HEK293 (cell line): ENCODE results near the gene NFIB.
A peak's percentile ranks its signal among the peaks of the same experiment; 100 is the strongest.

ENCODE experiments used
- CTCF ChIA-PET: fragments of 350-600 bp; formaldehyde crosslinking; extraction: SDS; loops from one replicate; lab custom pipeline; 2021; ENCODE audit warnings: antibody characterized with exemption; lab: Yijun Ruan, JAX
- POLR2A ChIA-PET: fragments of 300-600 bp; formaldehyde crosslinking; extraction: SDS; loops from one replicate; lab custom pipeline; 2020; ENCODE audit warnings: antibody characterized with exemption, inconsistent platforms; lab: Yijun Ruan, JAX
- H3K27ac ChIP-seq: fragments of 200-500 bp; sonication (Bioruptor generic); 2 replicates; pipeline ENCODE4 v1.5.1; 2014; ENCODE audit warnings: low read depth, low read length, control low read depth, inconsistent platforms; ENCODE audit errors: extremely low read depth
- H3K36me3 ChIP-seq, 2 experiments: fragments of 200-500 bp in 1 of 2; sonication (Bioruptor generic) in 1 of 2; 1 replicate in 1 of 2; 2 replicates in 1 of 2; pipeline ENCODE4 v1.5.1; 2014 to 2017; ENCODE audit warnings: inconsistent platforms in 2 of 2, low read length in 2 of 2; ENCODE audit not compliant: control insufficient read depth in 2 of 2, insufficient read depth in 1 of 2
- H3K4me1 ChIP-seq: fragments of 200-500 bp; sonication (Bioruptor generic); 2 replicates; pipeline ENCODE4 v1.5.1; 2014; ENCODE audit warnings: mild to moderate bottlenecking, low read length, inconsistent platforms; ENCODE audit not compliant: control insufficient read depth, insufficient read depth
- H3K4me3 ChIP-seq: 2 replicates; pipeline ENCODE4 v1.5.1; 2011; ENCODE audit warnings: low read depth, mild to moderate bottlenecking, control low read depth, low read length, moderate library complexity
- H3K9me3 ChIP-seq: fragments of 200-500 bp; sonication (Bioruptor generic); 2 replicates; pipeline ENCODE4 v1.5.1; 2014; ENCODE audit warnings: low read depth, low read length, inconsistent platforms; ENCODE audit not compliant: control insufficient read depth, insufficient read depth
- FEZF1 ChIP-seq: fragments of 450-650 bp; formaldehyde crosslinking; IDR thresholded peaks from 2 replicates; pipeline ENCODE4 v1.5.1; 2016; ENCODE audit warnings: missing biosample characterization, missing genetic modification characterization
- GLI4 ChIP-seq: fragments of 450-650 bp; formaldehyde crosslinking; IDR thresholded peaks from 2 replicates; pipeline ENCODE4 v1.5.1; 2016; ENCODE audit warnings: missing biosample characterization, missing genetic modification characterization
- HOXD13 ChIP-seq: sonication (generic); formaldehyde crosslinking; IDR thresholded peaks from 2 replicates; pipeline ENCODE4 v1.8.0; 2022; ENCODE audit warnings: missing genetic modification reagents, borderline replicate concordance
- MZF1 ChIP-seq: fragments of 450-650 bp; formaldehyde crosslinking; IDR thresholded peaks from 2 replicates; pipeline ENCODE4 v1.5.1; 2017; ENCODE audit warnings: missing biosample characterization, missing genetic modification characterization, borderline replicate concordance
- PBX3 ChIP-seq: sonication (generic); formaldehyde crosslinking; IDR thresholded peaks from 2 replicates; pipeline ENCODE4 v1.8.1; 2022; ENCODE audit warnings: mild to moderate bottlenecking, moderate library complexity, missing genetic modification reagents
- PRDM6 ChIP-seq: fragments of 450-650 bp; formaldehyde crosslinking; IDR thresholded peaks from 2 replicates; pipeline ENCODE4 v1.5.1; 2017; ENCODE audit warnings: missing biosample characterization, missing genetic modification characterization
- SP7 ChIP-seq: fragments of 450-650 bp; formaldehyde crosslinking; IDR thresholded peaks from 2 replicates; pipeline ENCODE4 v1.5.1; 2016; ENCODE audit warnings: missing biosample characterization, missing genetic modification characterization
- YY1 ChIP-seq: fragments of 450-650 bp; formaldehyde crosslinking; IDR thresholded peaks from 2 replicates; pipeline ENCODE4 v1.5.1; 2018; ENCODE audit warnings: missing biosample characterization, missing genetic modification characterization
- ZBTB17 ChIP-seq: fragments of 450-650 bp; formaldehyde crosslinking; IDR thresholded peaks from 2 replicates; pipeline ENCODE4 v1.5.1; 2016; ENCODE audit warnings: missing biosample characterization, missing genetic modification characterization
- ZBTB7A ChIP-seq: fragments of 450-650 bp; formaldehyde crosslinking; IDR thresholded peaks from 2 replicates; pipeline ENCODE4 v1.5.1; 2016; ENCODE audit warnings: low read depth, missing biosample characterization, missing genetic modification characterization
- ZFP69B ChIP-seq: fragments of 450-650 bp; formaldehyde crosslinking; IDR thresholded peaks from 2 replicates; pipeline ENCODE4 v1.5.1; 2016; ENCODE audit warnings: missing biosample characterization, missing genetic modification characterization
- ZNF146 ChIP-seq: fragments of 450-650 bp; formaldehyde crosslinking; IDR thresholded peaks from 2 replicates; pipeline ENCODE4 v1.5.1; 2016; ENCODE audit warnings: missing biosample characterization, missing genetic modification characterization
- ZNF211 ChIP-seq: fragments of 450-650 bp; formaldehyde crosslinking; IDR thresholded peaks from 2 replicates; pipeline ENCODE4 v1.5.1; 2016; ENCODE audit warnings: low read depth, missing biosample characterization, missing genetic modification characterization
- ZNF214 ChIP-seq: fragments of 450-650 bp; formaldehyde crosslinking; IDR thresholded peaks from 2 replicates; pipeline ENCODE4 v1.5.1; 2017; ENCODE audit warnings: missing biosample characterization, mild to moderate bottlenecking, missing genetic modification characterization, borderline replicate concordance
- ZNF23 ChIP-seq: fragments of 450-650 bp; formaldehyde crosslinking; IDR thresholded peaks from 2 replicates; pipeline ENCODE4 v1.5.1; 2016; ENCODE audit warnings: missing biosample characterization, missing genetic modification characterization, borderline replicate concordance
- ZNF239 ChIP-seq: fragments of 450-650 bp; formaldehyde crosslinking; IDR thresholded peaks from 2 replicates; pipeline ENCODE4 v1.5.1; 2016; ENCODE audit warnings: missing biosample characterization, missing genetic modification characterization
- ZNF274 ChIP-seq, 2 experiments: fragments of 200-500 bp in 1 of 2; fragments of 450-650 bp in 1 of 2; sonication (Bioruptor generic) in 1 of 2; formaldehyde crosslinking in 1 of 2; IDR thresholded peaks; 2 replicates each; pipeline versions ENCODE4 v1.5.1 to v1.6.1; 2014 to 2016; ENCODE audit warnings: borderline replicate concordance in 1 of 2, inconsistent platforms in 1 of 2, low read length in 1 of 2, missing biosample characterization in 1 of 2, missing genetic modification characterization in 1 of 2
- ZNF280C ChIP-seq: fragments of 450-650 bp; formaldehyde crosslinking; IDR thresholded peaks from 2 replicates; pipeline ENCODE4 v1.5.1; 2016; ENCODE audit warnings: missing biosample characterization, missing genetic modification characterization
- ZNF292 ChIP-seq: fragments of 450-650 bp; formaldehyde crosslinking; IDR thresholded peaks from 2 replicates; pipeline ENCODE4 v1.5.1; 2016; ENCODE audit warnings: low read depth, missing biosample characterization, missing genetic modification characterization, borderline replicate concordance
- ZNF335 ChIP-seq: fragments of 450-650 bp; formaldehyde crosslinking; conservative IDR thresholded peaks from 2 replicates; pipeline ENCODE4 v1.5.1; 2016; ENCODE audit warnings: missing biosample characterization, missing genetic modification characterization
- ZNF514 ChIP-seq: fragments of 450-650 bp; formaldehyde crosslinking; IDR thresholded peaks from 2 replicates; pipeline ENCODE4 v1.5.1; 2016; ENCODE audit warnings: missing biosample characterization, missing genetic modification characterization
- ZNF530 ChIP-seq: fragments of 450-650 bp; formaldehyde crosslinking; IDR thresholded peaks from 2 replicates; pipeline ENCODE4 v1.5.1; 2016; ENCODE audit warnings: low read depth, missing biosample characterization, missing genetic modification characterization
- ZNF544 ChIP-seq: fragments of 450-650 bp; formaldehyde crosslinking; IDR thresholded peaks from 2 replicates; pipeline ENCODE4 v1.5.0; 2017; ENCODE audit warnings: missing biosample characterization, missing genetic modification characterization
- ZNF561 ChIP-seq: fragments of 450-650 bp; IDR thresholded peaks from 2 replicates; pipeline ENCODE4 v1.5.1; 2018; ENCODE audit warnings: missing biosample characterization, missing genetic modification characterization, borderline replicate concordance
- ZNF571 ChIP-seq: fragments of 450-650 bp; formaldehyde crosslinking; IDR thresholded peaks from 2 replicates; pipeline ENCODE4 v1.5.0; 2017; ENCODE audit warnings: missing biosample characterization, missing genetic modification characterization
- ZNF629 ChIP-seq: fragments of 450-650 bp; formaldehyde crosslinking; IDR thresholded peaks from 2 replicates; pipeline ENCODE4 v1.5.1; 2017; ENCODE audit warnings: missing biosample characterization, missing genetic modification characterization
- ZNF692 ChIP-seq: fragments of 450-650 bp; formaldehyde crosslinking; IDR thresholded peaks from 2 replicates; pipeline ENCODE4 v1.5.1; 2016; ENCODE audit warnings: missing biosample characterization, missing genetic modification characterization
- ZNF776 ChIP-seq: fragments of 450-650 bp; formaldehyde crosslinking; IDR thresholded peaks from 2 replicates; pipeline ENCODE4 v1.5.0; 2017; ENCODE audit warnings: missing biosample characterization, missing genetic modification characterization, borderline replicate concordance
- ZNF792 ChIP-seq: fragments of 450-650 bp; formaldehyde crosslinking; IDR thresholded peaks from 2 replicates; pipeline ENCODE4 v1.5.1; 2016; ENCODE audit warnings: missing biosample characterization, missing genetic modification characterization
- ZNF830 ChIP-seq: fragments of 450-650 bp; IDR thresholded peaks from 2 replicates; pipeline ENCODE4 v1.5.0; 2018; ENCODE audit warnings: missing biosample characterization, missing genetic modification characterization, low read depth, mild to moderate bottlenecking, moderate library complexity

NFIB gene

GRCh38 chr9:14203356-14204056, 110.4 kb downstream of the NFIB start:
- no peak overlapping the region for H3K4me3 ChIP-seq
- no peak for TF ChIP-seq ZNF214 (tag by site-specific recombination)
- 0 out of 2 replicates have a peak, but pooled peaks have one; percentile 41 for TF ChIP-seq SP7 (tag by site-specific recombination)
- TF ChIP-seq ZNF211 (tag by site-specific recombination) = no peak
- no peak for TF ChIP-seq ZNF239 (tag by site-specific recombination)
- TF ChIP-seq MZF1 (tag by site-specific recombination) = no peak
- no peak for TF ChIP-seq ZNF146 (tag by site-specific recombination)
- no peak for TF ChIP-seq ZNF629
- no peak for TF ChIP-seq ZBTB7A (tag by site-specific recombination)
- peak; percentile 69 for TF ChIP-seq FEZF1 (tag by site-specific recombination)
- no peak for TF ChIP-seq HOXD13 (CRISPR knock-in tag)
- peak; percentile 62 for TF ChIP-seq ZNF335 (tag by site-specific recombination)
- TF ChIP-seq ZNF776 = no peak
- TF ChIP-seq GLI4 (tag by site-specific recombination) = no peak
- no peak for TF ChIP-seq ZNF274 (IDR thresholded peaks at IDR 0.05; ENCODE audit: low read length)
- no peak for TF ChIP-seq ZNF274 (tag by site-specific recombination; IDR thresholded peaks at IDR 0.05; ENCODE audit: borderline replicate concordance)
- TF ChIP-seq ZNF23 (tag by site-specific recombination) = no peak
- TF ChIP-seq YY1 = 0 out of 2 replicates have a peak, but pooled peaks have one; percentile 22
- no peak for TF ChIP-seq ZNF530
- 0 out of 2 replicates have a peak, but pooled peaks have one; percentile 10 for TF ChIP-seq PRDM6
- TF ChIP-seq PBX3 (CRISPR knock-in tag) = no peak
- TF ChIP-seq ZNF571 = no peak
- TF ChIP-seq ZNF792 (tag by site-specific recombination) = no peak
- ChIA-PET POLR2A (no interaction called here), CTCF (no interaction called here)
- peaks cover 38% of the 10 kb centered on the region for H3K4me1 ChIP-seq
- H3K9me3 ChIP-seq = no peaks in the 10 kb centered on the region
- H3K36me3 ChIP-seq = no peaks in the 10 kb centered on the region
- H3K27ac ChIP-seq = peak overlapping the region; percentile 50

- no peak overlapping the region for H3K4me3 ChIP-seq
- no peaks in the 10 kb centered on the region for H3K36me3 ChIP-seq
- ChIA-PET POLR2A (no interaction called here), CTCF (interaction anchor here (0.6 to 1.5 kb wide), 3 partner anchors 52 to 1000 kb away, joined by 3 to 4 read pairs (median 3); no protein-coding TSS in a partner anchor)
- H3K27ac ChIP-seq = no peak overlapping the region
- peaks cover 29% of the 10 kb centered on the region for H3K4me1 ChIP-seq
- H3K9me3 ChIP-seq = no peaks in the 10 kb centered on the region
- no peak for TF ChIP-seq ZNF544
- TF ChIP-seq ZNF292 = no peak
- no peak for TF ChIP-seq ZNF692 (tag by site-specific recombination)
- no peak for TF ChIP-seq ZNF561 (tag by site-specific recombination)
- TF ChIP-seq ZBTB17 (tag by site-specific recombination) = peak; percentile 64
- TF ChIP-seq ZFP69B = no peak
- TF ChIP-seq ZNF830 (tag by site-specific recombination) = no peak
- no peak for TF ChIP-seq ZNF514 (tag by site-specific recombination)
- TF ChIP-seq ZNF280C (tag by site-specific recombination) = no peak
Observed at GRCh38 chr9:14198841-14199455, 115.0 kb downstream of the NFIB start.
